Uterus (tissue), 4 donors: ENCODE measurements around the gene IL10RA. TPM values are rescaled to one million over a fixed set of nuclear protein-coding genes. Genes with fewer than 3 reads are reported as not detected.

Source experiments
- DNase-seq, 2 donors: peaks; one replicate each; pipeline ENCODE4 v3.0.0-alpha.2; 2019 to 2020
- H3K27ac ChIP-seq, 2 donors: fragments of 200-600 bp; sonication (generic); 1 replicate in 1 of 2; 2 replicates in 1 of 2; pipeline ENCODE4 v1.5.1; 2016 to 2018
- H3K27me3 ChIP-seq, 2 donors: fragments of 200-600 bp; sonication (generic); one replicate each; pipeline ENCODE4 v1.5.1; 2018 to 2019; ENCODE audit warnings: control low read depth in 1 of 2
- H3K36me3 ChIP-seq, 2 donors: fragments of 200-600 bp; sonication (generic); one replicate each; pipeline ENCODE4 v1.5.1; 2019; ENCODE audit warnings: control low read depth in 1 of 2
- H3K4me1 ChIP-seq, 2 donors: fragments of 200-600 bp; sonication (generic); one replicate each; pipeline ENCODE4 v1.5.1; 2018 to 2019; ENCODE audit warnings: control low read depth in 1 of 2
- H3K4me3 ChIP-seq, 2 donors: fragments of 200-600 bp; sonication (generic); 1 replicate in 1 of 2; 2 replicates in 1 of 2; pipeline ENCODE4 v1.5.1; 2018 to 2019; ENCODE audit warnings: mild to moderate bottlenecking in 1 of 2
- H3K9me3 ChIP-seq, 2 donors: fragments of 200-600 bp; sonication (generic); one replicate each; pipeline ENCODE4 v1.5.1; 2019; ENCODE audit warnings: control low read depth in 1 of 2
- CTCF ChIP-seq, 4 experiments: fragments of 200-600 bp in 2 of 4; fragments of 450-650 bp in 2 of 4; sonication (generic) in 2 of 4; IDR thresholded peaks; one replicate each; pipeline ENCODE4 v1.5.1; 2016 to 2019; ENCODE audit warnings: antibody characterized with exemption in 4 of 4, mild to moderate bottlenecking in 2 of 4, moderate library complexity in 1 of 4
- POLR2A ChIP-seq, 2 donors: fragments of 450-650 bp; IDR thresholded peaks; one replicate each; pipeline ENCODE4 v1.6.1; 2016; ENCODE audit warnings: antibody characterized with exemption in 2 of 2, mild to moderate bottlenecking in 1 of 2, moderate library complexity in 1 of 2
- intact Hi-C: fragments of 100-400 bp; cut with DNase I; formaldehyde crosslinking; loops from one replicate; pipeline ENCODE4 v1.15.1; 2023; ENCODE audit warnings: low total_unique reads
- total RNA-seq, 4 donors: library from RNA; depleted of rRNA in 3 of 4; stranded (reverse); fragments of >200 nt in 3 of 4; gene quantifications; one replicate each; pipeline versions ENCODE4 v1.1.0 to v1.2.4, GENCODE V29; 2014 to 2023
- donor health status: DM: yes; HTN: yes; CAD: no.

IL10RA gene
- total RNA-seq, 4 donors from 2014 or later, result 6.8 to 45.9 (median 11.1) TPM

- intact Hi-C loops, result no loop called here
These were observed 12.6 kb downstream of the IL10RA start for GRCh38 chr11:117998664-117999353.

GRCh38 chr11:117999354-117999993, 13.3 kb downstream of the IL10RA start:
- Histone ChIP-seq H3K27ac (no peak overlapping the region), H3K9me3 (no peaks in the 10 kb centered on the region), H3K4me3 (no peak overlapping the region), H3K4me1 (no peaks in the 10 kb centered on the region), H3K27me3 (no peaks in the 10 kb centered on the region), H3K36me3 (no peaks in the 10 kb centered on the region)
- peak in 1 of 2 donors; percentile 3 for DNase-seq
- intact Hi-C loops, result no loop called here
- TF ChIP-seq POLR2A (IDR thresholded peaks at IDR 0.05) (no peak), CTCF (IDR thresholded peaks at IDR 0.05) (no peak)

More at GRCh38 chr11:117998664-117999353, 12.6 kb downstream of the IL10RA start:
- Histone ChIP-seq H3K4me3 (no peak overlapping the region), H3K27ac (no peak overlapping the region), H3K27me3 (no peaks in the 10 kb centered on the region), H3K36me3 (no peaks in the 10 kb centered on the region), H3K9me3 (no peaks in the 10 kb centered on the region), H3K4me1 (no peaks in the 10 kb centered on the region)
- no peak for TF ChIP-seq CTCF (IDR thresholded peaks at IDR 0.05)
- TF ChIP-seq POLR2A (IDR thresholded peaks at IDR 0.05), result no peak
- DNase-seq, result peak in 1 of 2 donors; percentile 9

GRCh38 chr11:118000067-118000849, 14.1 kb downstream of the IL10RA start:
- Histone ChIP-seq H3K27ac (no peak overlapping the region), H3K27me3 (no peaks in the 10 kb centered on the region), H3K4me1 (no peaks in the 10 kb centered on the region), H3K9me3 (no peaks in the 10 kb centered on the region), H3K4me3 (no peak overlapping the region), H3K36me3 (no peaks in the 10 kb centered on the region)
- TF ChIP-seq CTCF (IDR thresholded peaks at IDR 0.05) (no peak), POLR2A (IDR thresholded peaks at IDR 0.05) (no peak)
- no peak for DNase-seq
- intact Hi-C loops, result no loop called here

- peak in 1 of 2 donors; percentile 7 for DNase-seq
- Histone ChIP-seq H3K4me3 (no peak overlapping the region), H3K4me1 (no peaks in the 10 kb centered on the region), H3K27me3 (no peaks in the 10 kb centered on the region), H3K27ac (no peak overlapping the region), H3K9me3 (no peaks in the 10 kb centered on the region), H3K36me3 (no peaks in the 10 kb centered on the region)
- intact Hi-C loops, result no loop called here
- TF ChIP-seq CTCF (IDR thresholded peaks at IDR 0.05) (no peak), POLR2A (IDR thresholded peaks at IDR 0.05) (no peak)
These were observed 14.6 kb downstream of the IL10RA start for GRCh38 chr11:118000850-118001228.
